ENCODE results near the gene FOXL3.

Gene FOXL3

DNA sequence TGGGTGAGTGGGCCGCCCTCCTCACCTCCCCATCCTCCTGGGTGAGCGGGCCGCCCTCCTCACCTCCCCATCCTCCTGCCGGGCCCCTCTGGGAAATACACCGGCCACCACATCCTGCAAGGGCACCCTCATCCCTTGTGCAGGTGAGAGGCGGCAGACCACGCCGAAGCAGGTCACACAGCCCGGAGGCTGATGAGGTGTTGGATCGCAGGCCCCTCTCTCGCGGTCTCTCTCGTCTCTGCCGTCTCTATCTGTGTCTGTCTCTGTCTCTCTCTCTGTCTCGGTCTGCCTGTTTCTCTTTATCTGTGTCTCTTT, 30.8 kb upstream of the FOXL3 start:
- H3K18ac ChIP-seq (ENCODE audit: low read length), result no peak overlapping the region
- H3K79me2 ChIP-seq (ENCODE audit: control insufficient read depth, insufficient read depth, low read length), result no peaks in the 10 kb centered on the region
- no peak overlapping the region for H3K4me3 ChIP-seq (ENCODE audit: low read length)
- H3K27ac ChIP-seq (ENCODE audit: low read depth, low read length), result no peak overlapping the region
- no CpG with 5 or more reads among the region's 15 CpGs for WGBS (ENCODE audit: extremely low coverage, insufficient coverage, low lambda C conversion rate)
- no peak overlapping the region for H2AK5ac ChIP-seq (ENCODE audit: low read length)
- H4K8ac ChIP-seq (ENCODE audit: low read depth, low read length), result no peak overlapping the region
- no peak for DNase-seq
- H3K27me3 ChIP-seq (ENCODE audit: insufficient read depth, low read length, poor library complexity), result no peaks in the 10 kb centered on the region
- no peak overlapping the region for H3K4me2 ChIP-seq (ENCODE audit: low read length)
- no peak overlapping the region for H3K4ac ChIP-seq (ENCODE audit: low read depth, low read length)
- no peak overlapping the region for H2BK15ac ChIP-seq (replicated peaks; ENCODE audit: low read depth)
- H3K56ac ChIP-seq (ENCODE audit: low read length), result no peak overlapping the region
- no peak overlapping the region for H2BK5ac ChIP-seq (ENCODE audit: low read length)
- no peaks in the 10 kb centered on the region for H3K4me1 ChIP-seq (ENCODE audit: control insufficient read depth, low read depth, low read length)
- H4K5ac ChIP-seq (ENCODE audit: low read length), result no peak overlapping the region
- H3K79me1 ChIP-seq (ENCODE audit: low read length), result no peaks in the 10 kb centered on the region
- peaks cover 5% of the 10 kb centered on the region for H3K36me3 ChIP-seq (ENCODE audit: control insufficient read depth, insufficient read depth, low read length)
- H3K9ac ChIP-seq (ENCODE audit: low read length), result no peak overlapping the region
- H3K23ac ChIP-seq (ENCODE audit: low read length), result no peak overlapping the region
- H2BK120ac ChIP-seq (ENCODE audit: low read depth, low read length), result no peak overlapping the region

GRCh38 chr7:259751-260405, 30.1 kb upstream of the FOXL3 start:
- H3K79me2 ChIP-seq (ENCODE audit: control insufficient read depth, insufficient read depth, low read length), result no peaks in the 10 kb centered on the region
- no peak overlapping the region for H2BK120ac ChIP-seq (ENCODE audit: low read depth, low read length)
- H3K79me1 ChIP-seq (ENCODE audit: low read length), result no peaks in the 10 kb centered on the region
- H3K4ac ChIP-seq (ENCODE audit: low read depth, low read length), result no peak overlapping the region
- no peaks in the 10 kb centered on the region for H3K4me1 ChIP-seq (ENCODE audit: control insufficient read depth, low read depth, low read length)
- no peak overlapping the region for H3K27ac ChIP-seq (ENCODE audit: low read depth, low read length)
- no peak overlapping the region for H3K4me2 ChIP-seq (ENCODE audit: low read length)
- no peaks in the 10 kb centered on the region for H3K27me3 ChIP-seq (ENCODE audit: insufficient read depth, low read length, poor library complexity)
- WGBS (ENCODE audit: extremely low coverage, insufficient coverage, low lambda C conversion rate), result no CpG with 5 or more reads among the region's 44 CpGs
- DNase-seq, result no peak
- H2BK5ac ChIP-seq (ENCODE audit: low read length), result no peak overlapping the region
- no peak overlapping the region for H3K23ac ChIP-seq (ENCODE audit: low read length)
- H4K5ac ChIP-seq (ENCODE audit: low read length), result no peak overlapping the region
- H3K56ac ChIP-seq (ENCODE audit: low read length), result no peak overlapping the region
- no peak overlapping the region for H2BK15ac ChIP-seq (replicated peaks; ENCODE audit: low read depth)
- no peak overlapping the region for H2AK5ac ChIP-seq (ENCODE audit: low read length)
- no peak overlapping the region for H4K8ac ChIP-seq (ENCODE audit: low read depth, low read length)
- no peak overlapping the region for H3K4me3 ChIP-seq (ENCODE audit: low read length)
- H3K18ac ChIP-seq (ENCODE audit: low read length), result no peak overlapping the region
- H3K9ac ChIP-seq (ENCODE audit: low read length), result no peak overlapping the region
- H3K36me3 ChIP-seq (ENCODE audit: control insufficient read depth, insufficient read depth, low read length), result peaks cover 5% of the 10 kb centered on the region

DNA sequence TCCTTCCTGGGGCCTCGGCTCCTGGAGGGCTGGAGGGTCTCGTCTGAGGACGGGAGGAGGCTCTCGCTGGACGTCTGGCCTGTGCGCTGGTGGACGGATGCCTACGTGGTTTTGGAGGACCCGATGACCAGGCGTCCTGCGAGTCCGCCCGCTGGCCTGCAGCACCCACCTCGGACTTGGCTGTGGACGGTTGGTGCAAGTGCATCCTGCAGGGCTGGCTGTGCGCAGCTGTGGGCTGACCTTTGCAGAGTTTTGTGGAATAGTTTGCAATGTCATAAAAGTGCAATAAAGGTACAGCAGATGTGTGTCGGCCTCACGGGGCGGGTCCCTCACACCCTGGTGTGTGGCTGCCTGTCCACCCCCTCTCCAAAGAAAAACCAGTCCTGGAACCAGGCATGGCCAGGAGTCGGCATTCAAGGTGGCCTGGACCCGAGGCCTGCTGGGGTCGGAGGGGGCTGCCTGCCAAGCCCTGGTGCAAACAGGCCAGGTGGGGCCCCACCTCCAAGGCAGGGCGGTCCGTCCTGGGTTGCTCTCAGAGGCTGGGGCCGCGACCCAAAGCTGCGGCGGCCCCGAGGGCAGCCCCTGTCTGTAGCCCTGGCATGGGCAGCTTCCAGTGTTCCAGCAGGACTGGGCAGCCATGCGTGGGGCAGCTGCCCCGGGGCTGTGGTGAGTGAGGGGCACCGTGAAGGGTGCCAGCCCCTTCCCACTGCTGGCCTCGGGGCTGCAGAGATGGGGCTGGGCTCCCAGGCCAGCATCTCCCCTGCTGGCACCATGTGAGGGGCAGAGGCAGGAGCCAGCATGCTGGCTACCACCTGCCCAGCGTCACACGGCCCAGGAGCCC, 29.3 kb upstream of the FOXL3 start:
- H4K5ac ChIP-seq (ENCODE audit: low read length), result no peak overlapping the region
- no peak for DNase-seq
- H3K18ac ChIP-seq (ENCODE audit: low read length), result no peak overlapping the region
- peaks cover 5% of the 10 kb centered on the region for H3K36me3 ChIP-seq (ENCODE audit: control insufficient read depth, insufficient read depth, low read length)
- no peak overlapping the region for H3K9ac ChIP-seq (ENCODE audit: low read length)
- no CpG with 5 or more reads among the region's 35 CpGs for WGBS (ENCODE audit: extremely low coverage, insufficient coverage, low lambda C conversion rate)
- H4K8ac ChIP-seq (ENCODE audit: low read depth, low read length), result no peak overlapping the region
- no peak overlapping the region for H3K4me3 ChIP-seq (ENCODE audit: low read length)
- no peak overlapping the region for H3K4ac ChIP-seq (ENCODE audit: low read depth, low read length)
- H3K56ac ChIP-seq (ENCODE audit: low read length), result no peak overlapping the region
- H3K23ac ChIP-seq (ENCODE audit: low read length), result no peak overlapping the region
- H2BK15ac ChIP-seq (replicated peaks; ENCODE audit: low read depth), result no peak overlapping the region
- no peak overlapping the region for H2BK120ac ChIP-seq (ENCODE audit: low read depth, low read length)
- H3K79me2 ChIP-seq (ENCODE audit: control insufficient read depth, insufficient read depth, low read length), result no peaks in the 10 kb centered on the region
- no peak overlapping the region for H3K27ac ChIP-seq (ENCODE audit: low read depth, low read length)
- H3K4me1 ChIP-seq (ENCODE audit: control insufficient read depth, low read depth, low read length), result no peaks in the 10 kb centered on the region
- no peak overlapping the region for H2BK5ac ChIP-seq (ENCODE audit: low read length)
- H2AK5ac ChIP-seq (ENCODE audit: low read length), result no peak overlapping the region
- H3K79me1 ChIP-seq (ENCODE audit: low read length), result no peaks in the 10 kb centered on the region
- no peaks in the 10 kb centered on the region for H3K27me3 ChIP-seq (ENCODE audit: insufficient read depth, low read length, poor library complexity)
- H3K4me2 ChIP-seq (ENCODE audit: low read length), result no peak overlapping the region

GRCh38 chr7:261341-262250, 28.4 kb upstream of the FOXL3 start:
- H3K27ac ChIP-seq (ENCODE audit: low read depth, low read length), result no peak overlapping the region
- no peak overlapping the region for H3K18ac ChIP-seq (ENCODE audit: low read length)
- H3K27me3 ChIP-seq (ENCODE audit: insufficient read depth, low read length, poor library complexity), result no peaks in the 10 kb centered on the region
- H3K79me2 ChIP-seq (ENCODE audit: control insufficient read depth, insufficient read depth, low read length), result no peaks in the 10 kb centered on the region
- H3K56ac ChIP-seq (ENCODE audit: low read length), result no peak overlapping the region
- no peak overlapping the region for H3K4me2 ChIP-seq (ENCODE audit: low read length)
- no peak overlapping the region for H2BK15ac ChIP-seq (replicated peaks; ENCODE audit: low read depth)
- H4K8ac ChIP-seq (ENCODE audit: low read depth, low read length), result no peak overlapping the region
- H3K9ac ChIP-seq (ENCODE audit: low read length), result no peak overlapping the region
- no peak overlapping the region for H2BK120ac ChIP-seq (ENCODE audit: low read depth, low read length)
- H3K4me3 ChIP-seq (ENCODE audit: low read length), result no peak overlapping the region
- no peak overlapping the region for H4K5ac ChIP-seq (ENCODE audit: low read length)
- H3K4me1 ChIP-seq (ENCODE audit: control insufficient read depth, low read depth, low read length), result no peaks in the 10 kb centered on the region
- WGBS (ENCODE audit: extremely low coverage, insufficient coverage, low lambda C conversion rate), result no CpG with 5 or more reads among the region's 32 CpGs
- H2AK5ac ChIP-seq (ENCODE audit: low read length), result no peak overlapping the region
- H3K79me1 ChIP-seq (ENCODE audit: low read length), result no peaks in the 10 kb centered on the region
- no peak overlapping the region for H2BK5ac ChIP-seq (ENCODE audit: low read length)
- no peak overlapping the region for H3K23ac ChIP-seq (ENCODE audit: low read length)
- H3K4ac ChIP-seq (ENCODE audit: low read depth, low read length), result no peak overlapping the region
- no peak for DNase-seq
- H3K36me3 ChIP-seq (ENCODE audit: control insufficient read depth, insufficient read depth, low read length), result peaks cover 3% of the 10 kb centered on the region

DNA sequence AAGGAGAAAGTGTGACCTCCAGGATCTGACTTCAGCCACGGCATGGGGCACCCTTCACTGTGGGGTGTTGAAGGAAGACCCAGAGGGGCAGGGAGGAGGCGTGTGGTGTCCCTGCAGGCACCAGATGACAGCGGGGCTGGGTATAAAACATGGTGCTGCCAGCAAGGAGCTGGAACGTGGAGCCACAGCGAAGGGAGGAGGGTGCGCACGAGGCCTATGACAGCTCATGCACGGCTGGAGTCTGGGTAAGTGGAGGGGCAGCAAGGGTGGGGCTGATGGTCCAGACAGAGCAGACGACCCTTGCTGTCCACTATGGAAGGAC, 27.8 kb upstream of the FOXL3 start:
- no peak overlapping the region for H2AK5ac ChIP-seq (ENCODE audit: low read length)
- no peak overlapping the region for H2BK5ac ChIP-seq (ENCODE audit: low read length)
- H2BK120ac ChIP-seq (ENCODE audit: low read depth, low read length), result no peak overlapping the region
- H3K36me3 ChIP-seq (ENCODE audit: control insufficient read depth, insufficient read depth, low read length), result no peaks in the 10 kb centered on the region
- DNase-seq, result no peak
- H3K18ac ChIP-seq (ENCODE audit: low read length), result no peak overlapping the region
- H3K79me1 ChIP-seq (ENCODE audit: low read length), result no peaks in the 10 kb centered on the region
- WGBS (ENCODE audit: extremely low coverage, insufficient coverage, low lambda C conversion rate), result no CpG with 5 or more reads among the region's 9 CpGs
- H3K9ac ChIP-seq (ENCODE audit: low read length), result no peak overlapping the region
- no peaks in the 10 kb centered on the region for H3K4me1 ChIP-seq (ENCODE audit: control insufficient read depth, low read depth, low read length)
- no peak overlapping the region for H3K4me2 ChIP-seq (ENCODE audit: low read length)
- no peak overlapping the region for H3K23ac ChIP-seq (ENCODE audit: low read length)
- no peak overlapping the region for H4K5ac ChIP-seq (ENCODE audit: low read length)
- H3K27ac ChIP-seq (ENCODE audit: low read depth, low read length), result no peak overlapping the region
- H4K8ac ChIP-seq (ENCODE audit: low read depth, low read length), result no peak overlapping the region
- H3K4ac ChIP-seq (ENCODE audit: low read depth, low read length), result no peak overlapping the region
- H3K56ac ChIP-seq (ENCODE audit: low read length), result no peak overlapping the region
- H2BK15ac ChIP-seq (replicated peaks; ENCODE audit: low read depth), result no peak overlapping the region
- H3K79me2 ChIP-seq (ENCODE audit: control insufficient read depth, insufficient read depth, low read length), result no peaks in the 10 kb centered on the region
- no peaks in the 10 kb centered on the region for H3K27me3 ChIP-seq (ENCODE audit: insufficient read depth, low read length, poor library complexity)
- H3K4me3 ChIP-seq (ENCODE audit: low read length), result peak overlapping the region; percentile 33

Measured in mesendoderm (in vitro differentiated cells).